Measurements from ENCODE around the gene ENOX1. TPM values are rescaled to one million over a fixed set of nuclear protein-coding genes. Genes with fewer than 3 reads are reported as not detected.

Gene ENOX1
- total RNA-seq, 6 experiments from 2014 or later: 0.50 to 3.2 (median 0.64) TPM

DNA sequence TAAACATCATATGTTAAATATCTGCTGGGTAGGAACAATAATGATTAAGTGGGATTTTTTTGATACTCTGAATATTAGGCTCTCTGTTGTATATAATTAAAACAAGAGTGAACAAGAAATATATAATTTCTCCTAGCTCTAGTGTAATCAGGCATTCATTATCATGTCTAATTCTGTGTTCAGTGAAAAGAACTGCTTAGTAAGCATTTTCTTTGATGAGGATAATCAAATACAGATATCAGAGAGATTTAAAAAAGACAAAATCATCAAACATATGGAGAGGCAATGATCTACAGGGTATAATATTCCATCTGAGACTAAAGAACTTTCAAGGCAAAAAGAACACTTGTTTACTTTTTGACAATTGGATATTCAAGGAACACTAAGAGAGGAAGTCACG is 522.3 kb downstream of the ENOX1 start:
- DNase-seq: no peak
- Mint-ChIP-seq H3K36me3 (ENCODE audit: low read depth) (no peaks in the 10 kb centered on the region), H3K27ac (no peak overlapping the region), H3K27me3 (ENCODE audit: insufficient read depth) (no peaks in the 10 kb centered on the region), H3K9me3 (no peaks in the 10 kb centered on the region), H3K4me3 (no peak overlapping the region), H3K4me1 (ENCODE audit: low read depth) (peaks cover 65% of the 10 kb centered on the region)
- TF ChIP-seq, protein P1, sequence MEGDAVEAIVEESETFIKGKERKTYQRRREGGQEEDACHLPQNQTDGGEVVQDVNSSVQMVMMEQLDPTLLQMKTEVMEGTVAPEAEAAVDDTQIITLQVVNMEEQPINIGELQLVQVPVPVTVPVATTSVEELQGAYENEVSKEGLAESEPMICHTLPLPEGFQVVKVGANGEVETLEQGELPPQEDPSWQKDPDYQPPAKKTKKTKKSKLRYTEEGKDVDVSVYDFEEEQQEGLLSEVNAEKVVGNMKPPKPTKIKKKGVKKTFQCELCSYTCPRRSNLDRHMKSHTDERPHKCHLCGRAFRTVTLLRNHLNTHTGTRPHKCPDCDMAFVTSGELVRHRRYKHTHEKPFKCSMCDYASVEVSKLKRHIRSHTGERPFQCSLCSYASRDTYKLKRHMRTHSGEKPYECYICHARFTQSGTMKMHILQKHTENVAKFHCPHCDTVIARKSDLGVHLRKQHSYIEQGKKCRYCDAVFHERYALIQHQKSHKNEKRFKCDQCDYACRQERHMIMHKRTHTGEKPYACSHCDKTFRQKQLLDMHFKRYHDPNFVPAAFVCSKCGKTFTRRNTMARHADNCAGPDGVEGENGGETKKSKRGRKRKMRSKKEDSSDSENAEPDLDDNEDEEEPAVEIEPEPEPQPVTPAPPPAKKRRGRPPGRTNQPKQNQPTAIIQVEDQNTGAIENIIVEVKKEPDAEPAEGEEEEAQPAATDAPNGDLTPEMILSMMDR (IDR thresholded peaks at IDR 0.05): no peak

DNA sequence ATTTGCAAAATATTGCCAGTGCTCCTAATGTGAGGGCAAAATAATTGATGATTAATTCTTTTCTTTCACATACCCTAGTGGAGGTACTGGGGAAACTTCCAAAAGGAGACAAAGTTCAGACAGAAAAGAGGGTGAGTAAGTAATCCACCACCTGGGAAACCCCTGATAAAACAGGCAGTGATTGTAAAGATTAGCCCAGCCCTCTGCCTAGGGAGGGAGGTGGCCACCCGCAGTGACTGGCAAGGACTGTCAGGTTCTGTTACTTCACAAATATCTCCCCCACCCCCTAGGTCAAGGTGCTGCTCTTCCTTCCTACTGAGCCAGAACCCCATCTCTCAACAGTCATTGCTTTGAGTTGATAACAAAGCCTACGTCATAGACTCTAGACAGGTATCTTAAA is 523.7 kb downstream of the ENOX1 start:
- Mint-ChIP-seq H3K36me3 (ENCODE audit: low read depth) (no peaks in the 10 kb centered on the region), H3K27me3 (ENCODE audit: insufficient read depth) (no peaks in the 10 kb centered on the region; the same call in 1 of the 2 replicates), H3K4me3 (no peak overlapping the region), H3K27ac (no peak overlapping the region), H3K9me3 (no peaks in the 10 kb centered on the region), H3K4me1 (ENCODE audit: low read depth) (peaks cover 51% of the 10 kb centered on the region)
- TF ChIP-seq, protein P1 (IDR thresholded peaks at IDR 0.05): no peak
- no peak for DNase-seq

DNA sequence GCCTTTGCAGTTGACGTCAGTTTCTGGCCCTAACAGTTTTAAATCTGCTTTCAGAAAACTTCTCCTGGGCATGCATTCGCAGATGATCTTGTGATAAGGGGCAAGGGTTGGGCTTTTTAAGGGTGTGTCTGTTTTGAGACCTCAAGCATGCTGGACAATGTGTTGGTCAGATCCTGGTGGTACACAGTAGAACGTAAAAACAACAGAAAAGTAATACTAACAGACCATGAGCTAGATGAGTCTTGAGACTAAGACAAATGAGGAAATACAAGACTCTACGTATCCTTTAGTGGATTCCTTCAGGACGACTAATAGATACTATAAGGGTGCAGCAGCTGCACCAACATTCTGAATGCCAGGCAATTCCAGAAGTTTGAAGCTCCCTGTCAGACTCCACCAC is 525.8 kb downstream of the ENOX1 start:
- Mint-ChIP-seq H3K9me3 (no peaks in the 10 kb centered on the region), H3K27me3 (ENCODE audit: insufficient read depth) (no peaks in the 10 kb centered on the region; the same call in 1 of the 2 replicates), H3K27ac (peak overlapping the region; percentile 84), H3K4me3 (0 out of 2 replicates have a peak overlapping the region, but pooled peaks have one; percentile 13), H3K4me1 (ENCODE audit: low read depth) (peaks cover 37% of the 10 kb centered on the region), H3K36me3 (ENCODE audit: low read depth) (no peaks in the 10 kb centered on the region)
- TF ChIP-seq, protein P1 (IDR thresholded peaks at IDR 0.05): no peak
- DNase-seq: peak; percentile 68

DNA sequence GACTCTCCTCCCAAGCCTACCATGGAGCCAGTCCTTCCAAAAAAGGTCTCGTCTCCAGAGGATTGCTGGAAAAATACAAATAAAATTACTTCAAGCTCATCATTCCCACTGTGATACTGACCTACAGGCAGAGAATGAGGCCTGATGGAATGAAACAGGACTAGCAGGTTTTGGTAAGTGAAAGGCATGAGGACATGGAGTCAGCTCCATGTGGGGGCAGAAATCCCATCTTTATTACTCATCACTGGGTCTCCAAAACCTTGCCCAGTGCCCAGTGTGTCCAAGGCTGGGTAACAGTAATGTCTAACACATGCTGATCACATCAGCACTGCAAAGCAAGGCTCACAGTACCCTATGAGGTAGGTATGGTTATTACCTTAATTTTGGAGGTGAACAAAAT is 528.0 kb downstream of the ENOX1 start:
- H3K27me3 Mint-ChIP-seq (ENCODE audit: insufficient read depth): no peaks in the 10 kb centered on the region; the same call in 1 of the 2 replicates
- H3K36me3 Mint-ChIP-seq (ENCODE audit: low read depth): no peaks in the 10 kb centered on the region
- TF ChIP-seq, protein P1 (IDR thresholded peaks at IDR 0.05): no peak
- DNase-seq: no peak
- H3K9me3 Mint-ChIP-seq: no peaks in the 10 kb centered on the region
- peaks cover 25% of the 10 kb centered on the region for H3K4me1 Mint-ChIP-seq (ENCODE audit: low read depth)
- H3K27ac Mint-ChIP-seq: no peak overlapping the region
- no peak overlapping the region for H3K4me3 Mint-ChIP-seq

DNA sequence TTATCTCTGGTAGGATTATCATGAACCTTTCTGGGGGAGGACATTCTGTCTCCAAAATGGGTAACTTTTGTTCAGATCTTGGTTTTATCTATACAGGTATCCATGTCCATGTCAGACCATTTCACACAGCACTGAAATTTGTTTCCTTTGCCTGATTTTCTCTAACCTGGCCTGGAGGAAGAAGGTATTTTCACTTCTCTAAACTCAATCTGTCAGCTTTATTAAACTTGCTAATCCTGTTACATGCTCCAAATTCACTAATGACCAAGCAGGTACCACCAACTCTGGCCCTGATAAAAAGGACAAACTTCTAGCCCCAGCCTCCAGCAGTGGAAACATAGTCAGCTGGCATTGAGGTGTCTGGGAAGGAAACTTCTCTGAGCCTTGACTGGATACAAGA is 529.0 kb downstream of the ENOX1 start:
- Mint-ChIP-seq H3K36me3 (ENCODE audit: low read depth) (no peaks in the 10 kb centered on the region), H3K27ac (no peak overlapping the region), H3K4me1 (ENCODE audit: low read depth) (peaks cover 18% of the 10 kb centered on the region), H3K9me3 (no peaks in the 10 kb centered on the region), H3K27me3 (ENCODE audit: insufficient read depth) (no peaks in the 10 kb centered on the region; the same call in 1 of the 2 replicates), H3K4me3 (no peak overlapping the region)
- TF ChIP-seq, protein P1 (IDR thresholded peaks at IDR 0.05): no peak
- DNase-seq: no peak

DNA sequence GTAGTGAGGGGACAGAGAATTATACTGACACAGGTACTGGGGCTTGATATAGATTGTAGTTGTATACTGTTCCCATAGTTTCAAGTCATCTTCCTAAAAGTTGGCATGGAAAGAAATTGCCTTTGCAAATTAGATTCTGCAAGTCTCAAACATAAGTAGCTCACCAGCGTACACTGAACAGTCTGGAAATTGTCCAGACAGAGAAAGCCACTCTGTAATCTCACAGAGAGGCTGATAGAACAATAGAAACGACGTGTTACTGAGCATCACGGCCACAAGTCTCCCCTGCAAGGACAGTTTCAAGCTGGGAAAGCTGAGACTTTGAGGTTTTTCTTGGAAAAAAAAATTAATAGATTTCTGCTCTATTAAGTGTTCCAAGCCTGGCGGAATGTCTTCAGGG is 534.8 kb downstream of the ENOX1 start:
- H3K9me3 Mint-ChIP-seq: no peaks in the 10 kb centered on the region
- no peak overlapping the region for H3K27ac Mint-ChIP-seq
- H3K4me1 Mint-ChIP-seq (ENCODE audit: low read depth): 0 out of 2 replicates have a peak, but pooled peaks cover 6% of the 10 kb centered on the region
- no peaks in the 10 kb centered on the region for H3K27me3 Mint-ChIP-seq (ENCODE audit: insufficient read depth)
- H3K4me3 Mint-ChIP-seq: no peak overlapping the region
- TF ChIP-seq, protein P1 (IDR thresholded peaks at IDR 0.05): no peak
- no peaks in the 10 kb centered on the region for H3K36me3 Mint-ChIP-seq (ENCODE audit: low read depth)
- no peak for DNase-seq
